ENCODE measurements around the gene NT5E.

NT5E gene

DNA sequence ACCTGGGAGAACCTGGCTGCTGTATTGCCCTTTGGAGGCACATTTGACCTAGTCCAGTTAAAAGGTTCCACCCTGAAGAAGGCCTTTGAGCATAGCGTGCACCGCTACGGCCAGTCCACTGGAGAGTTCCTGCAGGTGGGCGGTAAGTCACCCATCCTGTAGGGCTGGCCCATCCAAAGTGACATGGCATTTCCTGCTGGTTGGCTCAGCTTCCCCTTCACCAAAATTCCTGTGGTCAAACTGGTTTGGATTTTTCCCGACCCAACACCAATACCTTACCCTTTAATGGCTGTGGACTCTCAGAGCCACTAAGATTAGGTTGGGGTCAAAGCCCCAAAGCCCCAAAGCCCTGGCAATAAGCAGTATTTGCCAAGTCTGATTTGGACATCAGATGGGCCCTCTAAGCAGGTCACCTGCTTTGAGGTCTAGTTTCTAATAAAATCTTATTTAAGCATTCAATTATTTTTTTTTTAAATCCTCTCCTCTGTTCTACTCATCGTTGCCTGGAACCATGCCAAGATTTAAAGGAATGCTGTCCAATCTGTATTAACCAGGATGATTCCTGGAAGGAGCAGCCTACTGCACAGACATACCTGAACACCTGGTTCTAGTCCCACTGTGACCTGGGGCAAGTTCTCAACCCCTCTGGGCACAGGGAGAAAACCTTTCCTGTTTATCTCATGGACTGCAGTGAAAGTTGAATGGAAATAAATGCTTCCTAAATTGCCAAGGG, 40.8 kb downstream of the NT5E start:
- peak; percentile 26 for DNase-seq (ENCODE audit: low read depth)
- H3K4me3 ChIP-seq (ENCODE audit: low read length) = no peak overlapping the region
- TF ChIP-seq, protein P1, sequence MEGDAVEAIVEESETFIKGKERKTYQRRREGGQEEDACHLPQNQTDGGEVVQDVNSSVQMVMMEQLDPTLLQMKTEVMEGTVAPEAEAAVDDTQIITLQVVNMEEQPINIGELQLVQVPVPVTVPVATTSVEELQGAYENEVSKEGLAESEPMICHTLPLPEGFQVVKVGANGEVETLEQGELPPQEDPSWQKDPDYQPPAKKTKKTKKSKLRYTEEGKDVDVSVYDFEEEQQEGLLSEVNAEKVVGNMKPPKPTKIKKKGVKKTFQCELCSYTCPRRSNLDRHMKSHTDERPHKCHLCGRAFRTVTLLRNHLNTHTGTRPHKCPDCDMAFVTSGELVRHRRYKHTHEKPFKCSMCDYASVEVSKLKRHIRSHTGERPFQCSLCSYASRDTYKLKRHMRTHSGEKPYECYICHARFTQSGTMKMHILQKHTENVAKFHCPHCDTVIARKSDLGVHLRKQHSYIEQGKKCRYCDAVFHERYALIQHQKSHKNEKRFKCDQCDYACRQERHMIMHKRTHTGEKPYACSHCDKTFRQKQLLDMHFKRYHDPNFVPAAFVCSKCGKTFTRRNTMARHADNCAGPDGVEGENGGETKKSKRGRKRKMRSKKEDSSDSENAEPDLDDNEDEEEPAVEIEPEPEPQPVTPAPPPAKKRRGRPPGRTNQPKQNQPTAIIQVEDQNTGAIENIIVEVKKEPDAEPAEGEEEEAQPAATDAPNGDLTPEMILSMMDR (conservative IDR thresholded peaks at IDR 0.05; ENCODE audit: low read length) = no peak

DNA sequence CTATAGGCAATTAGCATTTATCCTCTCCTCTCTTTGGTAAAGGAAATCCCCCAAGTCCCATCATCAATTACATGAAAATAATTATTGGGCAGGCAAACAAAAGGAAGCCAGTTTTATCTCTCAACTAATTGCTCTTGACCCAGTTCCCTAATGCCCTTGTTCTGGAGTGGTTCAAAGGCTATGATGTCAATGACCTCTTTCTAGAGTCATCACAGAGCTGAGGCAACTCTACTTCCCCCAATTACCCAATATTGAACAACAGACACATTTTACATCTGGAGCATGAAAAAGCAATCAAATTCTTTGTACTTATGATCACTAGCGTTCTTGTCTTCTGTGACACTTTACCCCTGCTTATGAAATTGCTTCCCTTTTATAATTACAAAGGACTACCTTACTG, 43.5 kb downstream of the NT5E start:
- DNase-seq (ENCODE audit: low read depth) = no peak
- TF ChIP-seq, protein P1 (conservative IDR thresholded peaks at IDR 0.05; ENCODE audit: low read length) = no peak
- no peak overlapping the region for H3K4me3 ChIP-seq (ENCODE audit: low read length)

DNA sequence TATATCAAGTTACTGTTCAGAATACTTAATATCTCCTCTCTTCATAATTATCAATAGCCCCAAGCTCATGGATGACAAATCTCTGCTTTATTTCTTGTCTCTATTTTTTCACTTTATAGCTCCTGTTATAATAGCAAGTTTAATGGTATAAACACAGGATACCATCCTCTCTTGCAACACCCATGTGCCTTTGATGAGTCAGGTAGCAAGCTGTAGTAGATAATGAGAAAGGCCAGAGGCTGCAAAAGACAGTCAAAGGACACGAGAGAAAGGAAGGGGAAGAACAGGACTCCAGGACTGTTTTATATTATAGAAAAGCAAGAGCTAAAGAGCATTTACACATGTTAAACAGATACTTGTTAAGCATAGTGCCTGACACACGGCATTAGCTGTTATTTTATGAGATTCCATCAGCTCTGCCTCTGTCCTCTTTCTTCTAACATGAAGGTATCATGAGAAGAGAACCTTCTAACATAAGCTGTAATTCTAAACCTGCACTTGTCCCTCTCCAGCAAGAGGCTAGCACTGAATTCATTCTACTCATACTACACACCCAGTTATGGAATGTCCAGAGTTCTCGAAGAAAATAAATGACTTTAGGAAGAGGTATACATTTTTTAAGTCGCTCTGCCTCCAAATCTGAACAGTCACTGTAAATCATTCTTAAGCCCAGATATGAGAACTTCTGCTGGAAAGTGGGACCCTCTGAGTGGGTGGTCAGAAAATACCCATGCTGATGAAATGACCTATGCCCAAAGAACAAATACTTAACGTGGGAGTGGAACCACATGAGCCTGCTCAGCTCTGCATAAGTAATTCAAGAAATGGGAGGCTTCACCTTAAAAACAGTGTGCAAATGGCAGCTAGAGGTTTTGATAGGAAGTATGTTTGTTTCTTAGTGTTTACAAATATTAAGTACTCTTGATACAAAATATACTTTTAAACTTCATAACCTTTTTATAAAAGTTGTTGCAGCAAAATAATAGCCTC, 45.0 kb downstream of the NT5E start:
- peak; percentile 28 for DNase-seq (ENCODE audit: low read depth)
- H3K4me3 ChIP-seq (ENCODE audit: low read length) = no peak overlapping the region
- TF ChIP-seq, protein P1 (conservative IDR thresholded peaks at IDR 0.05; ENCODE audit: low read length) = no peak

DNA sequence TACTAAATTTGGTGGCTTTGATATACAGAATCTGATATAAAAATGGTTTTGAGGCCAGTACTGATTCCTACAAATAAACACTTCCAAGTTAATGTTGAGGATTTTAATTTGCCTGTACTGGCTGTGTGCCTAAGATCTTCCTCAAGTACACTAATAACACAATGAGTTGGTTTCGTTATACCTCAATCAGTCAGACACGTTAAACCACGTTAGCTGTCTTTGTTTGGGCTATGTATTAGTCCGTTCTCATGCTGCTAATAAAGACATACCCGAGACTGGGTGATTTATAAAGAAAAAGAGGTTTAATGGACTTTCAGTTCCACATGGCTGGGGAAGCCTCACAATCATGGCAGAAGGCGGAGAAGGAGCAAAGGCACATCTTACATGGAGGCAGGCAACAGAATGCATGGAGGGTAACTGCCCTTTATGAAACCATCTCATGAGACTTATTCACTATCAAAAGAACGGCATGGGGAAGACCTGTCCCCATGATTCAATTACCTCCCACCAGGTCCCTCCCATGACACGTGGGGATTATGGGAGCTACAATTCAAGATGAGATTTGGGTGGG, 46.2 kb downstream of the NT5E start:
- DNase-seq (ENCODE audit: low read depth) = no peak
- H3K4me3 ChIP-seq (ENCODE audit: low read length) = no peak overlapping the region
- TF ChIP-seq, protein P1 (conservative IDR thresholded peaks at IDR 0.05; ENCODE audit: low read length) = no peak

DNA sequence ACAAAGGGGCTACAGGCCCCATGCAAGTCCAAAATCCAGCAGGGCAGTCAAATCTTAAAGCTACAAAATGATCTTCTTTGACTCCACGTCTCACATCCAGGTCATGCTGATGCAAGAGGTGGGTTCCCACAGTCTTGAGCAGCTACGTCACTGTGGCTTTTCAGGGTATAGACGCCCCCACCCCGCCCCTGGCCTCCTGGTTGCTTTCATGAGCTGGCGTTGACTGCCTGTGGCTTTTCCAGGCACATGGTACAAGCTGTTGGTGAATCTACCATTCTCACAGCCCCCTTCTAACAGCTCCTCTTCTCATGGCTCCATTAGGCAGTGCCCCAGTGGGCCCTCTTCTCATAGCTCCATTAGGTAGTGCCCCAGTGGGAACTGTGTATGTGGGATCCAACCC, 47.0 kb downstream of the NT5E start:
- DNase-seq (ENCODE audit: low read depth) = no peak
- H3K4me3 ChIP-seq (ENCODE audit: low read length) = no peak overlapping the region
- TF ChIP-seq, protein P1 (conservative IDR thresholded peaks at IDR 0.05; ENCODE audit: low read length) = no peak

DNA sequence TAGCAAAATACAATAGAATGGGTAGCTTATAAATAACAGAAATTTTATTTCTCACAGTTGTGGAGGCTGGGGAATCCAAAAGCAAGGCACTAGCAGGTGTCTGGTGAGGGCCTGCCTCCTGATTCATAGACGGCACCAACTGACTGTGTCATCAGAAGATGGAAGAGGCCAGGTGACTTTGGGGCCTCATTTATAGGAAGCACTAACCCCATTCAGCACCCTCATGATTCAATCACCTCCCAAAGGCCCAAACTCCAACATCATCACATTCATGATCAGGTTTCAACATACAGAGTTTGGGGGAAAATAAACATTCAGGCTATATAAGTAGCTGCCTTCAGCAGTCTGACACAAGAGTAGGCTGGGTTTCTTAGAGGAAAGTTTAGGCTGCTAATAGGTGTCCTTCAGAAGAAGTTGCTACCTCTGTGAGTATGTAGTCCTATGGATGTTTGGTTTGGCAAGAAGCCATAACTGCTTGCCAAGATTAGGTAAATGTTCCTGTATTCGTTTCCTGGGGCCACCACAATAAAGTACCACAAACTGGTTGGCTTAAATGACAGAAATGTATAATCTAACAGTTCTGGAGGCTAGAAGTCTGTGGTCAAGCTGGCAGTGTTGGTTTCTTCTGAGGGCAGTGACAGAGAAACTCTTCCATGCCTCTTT, 48.8 kb downstream of the NT5E start:
- DNase-seq (ENCODE audit: low read depth) = no peak
- TF ChIP-seq, protein P1 (conservative IDR thresholded peaks at IDR 0.05; ENCODE audit: low read length) = no peak
- no peak overlapping the region for H3K4me3 ChIP-seq (ENCODE audit: low read length)

Measured in AG10803 (cell line).